ENCODE data around the gene STAC3.

The STAC3 gene

GRCh38 chr12:57210461-57210860 is 40.5 kb downstream of the STAC3 start:
- no peak for DNase-seq

GRCh38 chr12:57209916-57210315 is 41.1 kb downstream of the STAC3 start:
- no peak for DNase-seq

- no peak for DNase-seq
Observed at GRCh38 chr12:57208631-57209282, 42.2 kb downstream of the STAC3 start.

- no peak for DNase-seq
Observed at GRCh38 chr12:57207731-57208630, 43.0 kb downstream of the STAC3 start.

- DNase-seq = no peak
Observed at GRCh38 chr12:57205931-57206330, 45.1 kb downstream of the STAC3 start.

GRCh38 chr12:57205186-57205585 is 45.8 kb downstream of the STAC3 start:
- DNase-seq = no peak

GRCh38 chr12:57204454-57204853 is 46.5 kb downstream of the STAC3 start:
- DNase-seq = no peak

- no peak for DNase-seq
Observed at GRCh38 chr12:57203791-57204190, 47.2 kb downstream of the STAC3 start.

GRCh38 chr12:57203201-57203600 is 47.8 kb downstream of the STAC3 start:
- no peak for DNase-seq

- DNase-seq = no peak
Observed at GRCh38 chr12:57202321-57202720, 48.7 kb downstream of the STAC3 start.

- no peak for DNase-seq
Observed at GRCh38 chr12:57201631-57202030, 49.4 kb downstream of the STAC3 start.

GRCh38 chr12:57201219-57201618 is 49.8 kb downstream of the STAC3 start:
- no peak for DNase-seq

GRCh38 chr12:57200497-57200896 is 50.5 kb downstream of the STAC3 start:
- no peak for DNase-seq

- no peak for DNase-seq
Observed at GRCh38 chr12:57199191-57199590, 51.8 kb downstream of the STAC3 start.

- no peak for DNase-seq
Observed at GRCh38 chr12:57198329-57198728, 52.7 kb downstream of the STAC3 start.

GRCh38 chr12:57196956-57197355 is 54.0 kb downstream of the STAC3 start:
- no peak for DNase-seq

- no peak for DNase-seq
Observed at GRCh38 chr12:57196439-57196838, 54.5 kb downstream of the STAC3 start.

- DNase-seq = no peak
Observed at GRCh38 chr12:57195611-57196371, 55.2 kb downstream of the STAC3 start.

- DNase-seq = no peak
Observed at GRCh38 chr12:57195186-57195585, 55.8 kb downstream of the STAC3 start.

- DNase-seq = no peak
Observed at GRCh38 chr12:57194253-57194652, 56.7 kb downstream of the STAC3 start.

GRCh38 chr12:57193706-57194245 is 57.2 kb downstream of the STAC3 start:
- no peak for DNase-seq

Measured in activated gamma-delta T cell treated with Interleukin-2 at 50 U/mL for 16 hours (primary cell).